ENCODE data around the gene NKAIN2. TPM values are rescaled to one million over a fixed set of nuclear protein-coding genes. Genes with fewer than 3 reads are reported as not detected.

NKAIN2 gene
- total and polyA plus RNA-seq, 2 donors (not counting 3 experiments of a cell fraction or from before 2014, with no cell fraction given): 0.03 TPM; not detected in 1

DNA sequence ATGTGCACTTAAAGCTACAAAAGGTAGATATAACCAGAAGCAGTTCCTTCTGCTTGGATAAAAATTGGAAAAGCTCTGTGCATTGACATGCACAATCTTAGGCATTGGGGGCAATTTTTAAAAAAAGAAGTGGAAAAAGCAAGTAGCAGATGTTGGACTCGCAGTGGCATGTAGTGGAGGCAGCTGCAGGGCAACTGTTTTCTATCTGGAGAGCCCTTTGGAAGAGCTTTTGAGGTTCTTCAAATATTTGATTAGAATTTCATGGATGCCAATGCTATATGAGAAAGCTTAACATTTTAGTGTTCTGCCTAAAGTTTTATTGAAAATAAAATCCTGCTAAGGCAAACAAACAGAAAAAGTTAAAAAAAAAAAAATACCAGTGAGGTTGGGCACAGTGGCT is 770.3 kb downstream of the NKAIN2 start:
- Histone ChIP-seq H3K27ac (ENCODE audit: insufficient read depth, low read depth, low read length) (no peak overlapping the region), H4K20me1 (replicated peaks; ENCODE audit: control insufficient read depth, extremely low read depth, insufficient read depth, low read length) (no peaks in the 10 kb centered on the region), H3K9ac (replicated peaks; ENCODE audit: extremely low read depth, insufficient read depth, low read length) (no peak overlapping the region), H3K4me3 (replicated peaks in 1 of 3; ENCODE audit: insufficient read depth in 1 of 3, low read depth in 1 of 3, low read length in 3 of 3) (no peak overlapping the region), H3K79me2 (ENCODE audit: control insufficient read depth, insufficient read depth, low read length) (no peaks in the 10 kb centered on the region), H3K4me2 (ENCODE audit: insufficient read depth, low read length) (no peak overlapping the region), H3K4me1 (ENCODE audit: control insufficient read depth, extremely low read depth, insufficient read depth, low read length) (no peaks in the 10 kb centered on the region), H3K9me3 (replicated peaks; ENCODE audit: control insufficient read depth, insufficient read depth, low read length) (no peaks in the 10 kb centered on the region), H3K27me3 (ENCODE audit: control insufficient read depth in 2 of 2, insufficient read depth in 2 of 2, low read length in 2 of 2) (no peaks in the 10 kb centered on the region), H3K36me3 (ENCODE audit: control insufficient read depth in 2 of 2, extremely low read depth in 1 of 2, insufficient read depth in 2 of 2, low read length in 2 of 2) (no peaks in the 10 kb centered on the region), H2AFZ (ENCODE audit: low read depth, low read length) (no peak overlapping the region), H3K9me1 (replicated peaks; ENCODE audit: control insufficient read depth, extremely low read depth, insufficient read depth, low read length) (no peaks in the 10 kb centered on the region)
- no peak for DNase-seq (ENCODE audit: low read depth, low spot score)
- ChIA-PET CTCF (no interaction called here), POLR2A (no interaction called here)
- dilution Hi-C loops (cut with MboI; ENCODE audit: extremely low pct_ligation_motif_present, low sequenced_read_pairs) (no loop called here), intact Hi-C loops (cut with micrococcal nuclease) (no loop called here)
- TF ChIP-seq JUN (IDR thresholded peaks at IDR 0.05; ENCODE audit: borderline replicate concordance, insufficient read depth, insufficient read length, low read depth) (no peak), EZH2 (IDR thresholded peaks at IDR 0.05; ENCODE audit: borderline replicate concordance, low read depth, low read length, severe bottlenecking) (no peak), CTCF (IDR thresholded peaks at IDR 0.05; ENCODE audit: extremely low read depth in 1 of 2, insufficient read depth in 1 of 2, low read depth in 1 of 2, low read length in 2 of 2) (no peak), MYC (IDR thresholded peaks at IDR 0.05; ENCODE audit: low read depth, low read length) (no peak), POLR2A (IDR thresholded peaks at IDR 0.05; ENCODE audit: low read depth, low read length) (no peak), GATA2 (IDR thresholded peaks at IDR 0.05; ENCODE audit: insufficient read depth, insufficient read length, low read depth, low read length) (no peak), POLR2AphosphoS5 (IDR thresholded peaks at IDR 0.05; ENCODE audit: insufficient read depth, low read depth, low read length) (no peak), FOS (IDR thresholded peaks at IDR 0.05; ENCODE audit: borderline replicate concordance, insufficient read depth, low read length) (no peak)
- TF ChIP-seq, protein P1, sequence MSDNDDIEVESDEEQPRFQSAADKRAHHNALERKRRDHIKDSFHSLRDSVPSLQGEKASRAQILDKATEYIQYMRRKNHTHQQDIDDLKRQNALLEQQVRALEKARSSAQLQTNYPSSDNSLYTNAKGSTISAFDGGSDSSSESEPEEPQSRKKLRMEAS (IDR thresholded peaks at IDR 0.05; ENCODE audit: insufficient read depth, insufficient read length): no peak
- FAIRE-seq: no peak
- no TSS peak for BruUV-seq (replicated peaks)
